Kidney (tissue), 14 donors: ENCODE measurements around the gene LRBA. TPM values are rescaled to one million over a fixed set of nuclear protein-coding genes. Genes with fewer than 3 reads are reported as not detected.

Experiments used
- DNase-seq, 5 donors: peaks; one replicate each; pipeline ENCODE4 v3.0.0-alpha.2; 2013 to 2020
- FAIRE-seq: peaks from 2 replicates; lab custom pipeline; 2012; peaks lifted over from hg19 to GRCh38; lab: Jason Lieb, UNC
- H3K27ac ChIP-seq, 2 donors: one replicate each; pipeline ENCODE4 v1.7.0; 2013; ENCODE audit warnings: low read depth in 2 of 2, low read length in 2 of 2, inconsistent platforms in 1 of 2
- H3K27me3 ChIP-seq: one replicate; pipeline ENCODE4 v1.7.1; 2013; ENCODE audit warnings: low read length, inconsistent platforms; ENCODE audit not compliant: control insufficient read depth, insufficient read depth
- H3K36me3 ChIP-seq, 3 donors: one replicate each; pipeline versions ENCODE4 v1.7.0 to v1.7.1; 2013; ENCODE audit warnings: low read length in 3 of 3, control low read depth in 1 of 3, inconsistent platforms in 1 of 3; ENCODE audit not compliant: insufficient read depth in 3 of 3, control insufficient read depth in 2 of 3
- H3K4me1 ChIP-seq, 3 donors: one replicate each; pipeline versions ENCODE4 v1.7.0 to v1.7.1; 2013; ENCODE audit warnings: low read length in 3 of 3, inconsistent platforms in 1 of 3, low read depth in 1 of 3; ENCODE audit not compliant: control insufficient read depth in 2 of 3, insufficient read depth in 2 of 3
- H3K4me3 ChIP-seq, 3 donors: one replicate each; pipeline versions ENCODE4 v1.7.0 to v1.8.1; 2013; ENCODE audit warnings: low read length in 3 of 3, control low read depth in 1 of 3, inconsistent platforms in 1 of 3
- H3K9ac ChIP-seq, 3 donors: one replicate each; pipeline versions ENCODE4 v1.7.0 to v1.7.1; 2013; ENCODE audit warnings: low read length in 3 of 3, control low read depth in 1 of 3, inconsistent platforms in 1 of 3
- H3K9me3 ChIP-seq, 3 donors: one replicate each; pipeline versions ENCODE4 v1.7.0 to v1.7.1; 2013; ENCODE audit warnings: low read length in 3 of 3, control low read depth in 1 of 3, inconsistent platforms in 1 of 3; ENCODE audit not compliant: control insufficient read depth in 2 of 3, insufficient read depth in 1 of 3
- intact Hi-C: fragments of 100-400 bp; cut with DNase I; formaldehyde crosslinking; loops from one replicate; pipeline ENCODE4 v1.11.1; 2022
- polyA plus RNA-seq: library from polyadenylated mRNA; stranded (reverse); fragments of 350-450 nt; fragmentation: Illumina TruSeq; extraction: RNeasy Lipid Tissue Mini Kit (QIAGEN cat#74804); gene quantifications from one replicate; pipeline ENCODE4 v1.2.3, GENCODE V29; 2014; ENCODE audit warnings: low read depth, low replicate concordance; ENCODE audit not compliant: insufficient read depth
- total RNA-seq: library from RNA; stranded (reverse); fragmentation: NEBNext Ultra II Directional; extraction: Animal tissue kit (Norgen Biotek cat#: 25700); gene quantifications from one replicate; pipeline ENCODE4 v1.2.1, GENCODE V29; 2021
- TF ChIP-seq, protein P1 (sequence below): IDR thresholded peaks from 3 replicates; pipeline ENCODE4 v1.5.1; 2012; ENCODE audit warnings: mild to moderate bottlenecking, moderate library complexity, borderline replicate concordance; ENCODE audit not compliant: insufficient read depth; ENCODE audit errors: extremely low read depth
- donor health status: control.
- donor health status: control.
- donor health status: control.
- donor health status: control.
- donor health status: control.
- donor health status: DM: yes; HTN: yes; CAD: no.
- donor health status: Normal renal cell carcinoma (clear cell type).

LRBA gene
- total and polyA plus RNA-seq, 2 donors from 2014 or later = 20.3 to 76.7 TPM

DNA sequence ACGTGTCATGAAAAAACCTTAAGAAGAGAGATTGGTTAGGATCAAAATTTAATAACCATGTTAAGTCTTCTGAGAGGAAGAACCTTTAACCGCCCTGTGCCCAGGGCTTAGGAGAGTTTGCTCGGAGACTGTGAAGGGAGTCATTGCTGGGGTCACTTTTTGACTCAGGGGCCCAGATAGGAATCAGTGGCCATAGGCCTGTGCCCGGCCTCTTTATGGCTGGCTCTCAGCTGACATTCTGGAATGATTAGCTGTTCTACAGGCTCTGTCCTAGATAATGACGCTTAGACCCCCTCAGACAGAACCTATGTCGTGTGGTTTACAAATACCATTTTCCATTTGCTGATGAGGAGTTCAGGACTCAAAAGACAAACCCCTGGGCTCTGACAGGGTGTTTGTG is 762.8 kb downstream of the LRBA start:
- Histone ChIP-seq H3K9me3 (no peaks in the 10 kb centered on the region), H3K9ac (no peak overlapping the region), H3K4me3 (no peak overlapping the region), H3K36me3 (no peaks in the 10 kb centered on the region), H3K4me1 (no peaks in the 10 kb centered on the region), H3K27ac (no peak overlapping the region), H3K27me3 (no peaks in the 10 kb centered on the region)
- intact Hi-C loops = no loop called here
- TF ChIP-seq, protein P1, sequence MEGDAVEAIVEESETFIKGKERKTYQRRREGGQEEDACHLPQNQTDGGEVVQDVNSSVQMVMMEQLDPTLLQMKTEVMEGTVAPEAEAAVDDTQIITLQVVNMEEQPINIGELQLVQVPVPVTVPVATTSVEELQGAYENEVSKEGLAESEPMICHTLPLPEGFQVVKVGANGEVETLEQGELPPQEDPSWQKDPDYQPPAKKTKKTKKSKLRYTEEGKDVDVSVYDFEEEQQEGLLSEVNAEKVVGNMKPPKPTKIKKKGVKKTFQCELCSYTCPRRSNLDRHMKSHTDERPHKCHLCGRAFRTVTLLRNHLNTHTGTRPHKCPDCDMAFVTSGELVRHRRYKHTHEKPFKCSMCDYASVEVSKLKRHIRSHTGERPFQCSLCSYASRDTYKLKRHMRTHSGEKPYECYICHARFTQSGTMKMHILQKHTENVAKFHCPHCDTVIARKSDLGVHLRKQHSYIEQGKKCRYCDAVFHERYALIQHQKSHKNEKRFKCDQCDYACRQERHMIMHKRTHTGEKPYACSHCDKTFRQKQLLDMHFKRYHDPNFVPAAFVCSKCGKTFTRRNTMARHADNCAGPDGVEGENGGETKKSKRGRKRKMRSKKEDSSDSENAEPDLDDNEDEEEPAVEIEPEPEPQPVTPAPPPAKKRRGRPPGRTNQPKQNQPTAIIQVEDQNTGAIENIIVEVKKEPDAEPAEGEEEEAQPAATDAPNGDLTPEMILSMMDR = no peak
- FAIRE-seq (no peak), DNase-seq (no peak)

- Histone ChIP-seq H3K4me1 (no peaks in the 10 kb centered on the region), H3K9me3 (no peaks in the 10 kb centered on the region), H3K9ac (no peak overlapping the region), H3K36me3 (no peaks in the 10 kb centered on the region), H3K4me3 (no peak overlapping the region), H3K27ac (no peak overlapping the region), H3K27me3 (no peaks in the 10 kb centered on the region)
- TF ChIP-seq, protein P1 = no peak
- peak in 3 of 5 donors; percentile 58 to 88 (median 63) for DNase-seq
- no peak for FAIRE-seq
- intact Hi-C loops = no loop called here
Measured at GRCh38 chr4:150251752-150252190, 763.3 kb downstream of the LRBA start.

- no peak for DNase-seq
- TF ChIP-seq, protein P1 = no peak
- H3K9me3 ChIP-seq = no peaks in the 10 kb centered on the region
- H3K9ac ChIP-seq = no peak overlapping the region
- no peak overlapping the region for H3K27ac ChIP-seq
- intact Hi-C loops = no loop called here
- FAIRE-seq = no peak
- no peak overlapping the region for H3K4me3 ChIP-seq
- no peaks in the 10 kb centered on the region for H3K4me1 ChIP-seq
- no peaks in the 10 kb centered on the region for H3K27me3 ChIP-seq
- H3K36me3 ChIP-seq = no peaks in the 10 kb centered on the region
Measured at GRCh38 chr4:150250998-150251651, 764.0 kb downstream of the LRBA start.
